AG09309 (cell line): ENCODE results near the gene DRC7.

ENCODE experiments used
- DNase-seq: peaks from one replicate; pipeline ENCODE4 v3.0.0-alpha.2; 2010; ENCODE audit warnings: low read depth
- H3K4me3 ChIP-seq: 2 replicates; pipeline ENCODE4 v1.5.1; 2011; ENCODE audit warnings: mild to moderate bottlenecking, low read depth, low read length, moderate library complexity; ENCODE audit not compliant: control insufficient read depth
- TF ChIP-seq, protein P1 (sequence below): IDR thresholded peaks from 2 replicates; pipeline ENCODE4 v1.5.1; 2011; ENCODE audit warnings: mild to moderate bottlenecking, low read depth, low read length, inconsistent platforms; ENCODE audit not compliant: insufficient read depth, control insufficient read depth; ENCODE audit errors: missing control alignments

The DRC7 gene

DNA sequence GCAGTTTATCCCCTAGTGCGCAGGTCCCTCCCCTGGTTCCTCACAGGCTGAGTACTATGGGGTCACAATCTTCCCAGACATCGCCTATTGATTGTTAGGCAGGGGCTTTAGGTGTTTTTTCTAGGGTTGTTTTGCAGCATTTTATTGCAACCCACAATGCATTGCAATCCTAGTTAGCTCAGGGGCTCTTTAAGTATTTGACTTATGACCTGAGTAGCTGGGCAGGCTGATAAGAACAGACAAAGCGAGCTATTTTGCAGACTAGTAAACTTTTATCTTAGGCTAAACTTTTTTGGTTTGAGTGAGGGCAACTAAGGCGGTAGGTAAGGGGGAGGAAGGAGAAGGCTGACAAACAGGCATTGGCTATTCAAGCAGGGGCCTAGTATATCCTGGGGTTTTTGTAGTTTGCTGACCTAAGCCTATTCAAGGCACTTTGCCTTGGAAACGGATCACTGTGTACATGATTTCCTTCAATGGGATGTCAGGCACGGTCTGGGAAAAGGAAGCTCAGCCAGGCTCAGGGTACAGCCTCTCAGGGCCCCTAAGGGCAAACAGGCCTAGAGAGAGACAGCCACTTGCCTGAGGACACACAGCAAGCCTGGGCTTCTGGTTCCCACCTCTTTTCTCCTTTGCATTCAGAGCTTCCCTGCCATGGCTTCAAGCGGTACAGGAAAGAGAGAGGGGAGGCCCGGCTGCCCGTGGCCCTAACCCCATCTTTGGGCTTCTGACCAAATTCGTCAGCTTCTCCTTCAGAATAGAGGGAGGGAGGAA, 6.4 kb downstream of the DRC7 start:
- no peak overlapping the region for H3K4me3 ChIP-seq
- TF ChIP-seq, protein P1, sequence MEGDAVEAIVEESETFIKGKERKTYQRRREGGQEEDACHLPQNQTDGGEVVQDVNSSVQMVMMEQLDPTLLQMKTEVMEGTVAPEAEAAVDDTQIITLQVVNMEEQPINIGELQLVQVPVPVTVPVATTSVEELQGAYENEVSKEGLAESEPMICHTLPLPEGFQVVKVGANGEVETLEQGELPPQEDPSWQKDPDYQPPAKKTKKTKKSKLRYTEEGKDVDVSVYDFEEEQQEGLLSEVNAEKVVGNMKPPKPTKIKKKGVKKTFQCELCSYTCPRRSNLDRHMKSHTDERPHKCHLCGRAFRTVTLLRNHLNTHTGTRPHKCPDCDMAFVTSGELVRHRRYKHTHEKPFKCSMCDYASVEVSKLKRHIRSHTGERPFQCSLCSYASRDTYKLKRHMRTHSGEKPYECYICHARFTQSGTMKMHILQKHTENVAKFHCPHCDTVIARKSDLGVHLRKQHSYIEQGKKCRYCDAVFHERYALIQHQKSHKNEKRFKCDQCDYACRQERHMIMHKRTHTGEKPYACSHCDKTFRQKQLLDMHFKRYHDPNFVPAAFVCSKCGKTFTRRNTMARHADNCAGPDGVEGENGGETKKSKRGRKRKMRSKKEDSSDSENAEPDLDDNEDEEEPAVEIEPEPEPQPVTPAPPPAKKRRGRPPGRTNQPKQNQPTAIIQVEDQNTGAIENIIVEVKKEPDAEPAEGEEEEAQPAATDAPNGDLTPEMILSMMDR, result no peak
- no peak for DNase-seq

DNA sequence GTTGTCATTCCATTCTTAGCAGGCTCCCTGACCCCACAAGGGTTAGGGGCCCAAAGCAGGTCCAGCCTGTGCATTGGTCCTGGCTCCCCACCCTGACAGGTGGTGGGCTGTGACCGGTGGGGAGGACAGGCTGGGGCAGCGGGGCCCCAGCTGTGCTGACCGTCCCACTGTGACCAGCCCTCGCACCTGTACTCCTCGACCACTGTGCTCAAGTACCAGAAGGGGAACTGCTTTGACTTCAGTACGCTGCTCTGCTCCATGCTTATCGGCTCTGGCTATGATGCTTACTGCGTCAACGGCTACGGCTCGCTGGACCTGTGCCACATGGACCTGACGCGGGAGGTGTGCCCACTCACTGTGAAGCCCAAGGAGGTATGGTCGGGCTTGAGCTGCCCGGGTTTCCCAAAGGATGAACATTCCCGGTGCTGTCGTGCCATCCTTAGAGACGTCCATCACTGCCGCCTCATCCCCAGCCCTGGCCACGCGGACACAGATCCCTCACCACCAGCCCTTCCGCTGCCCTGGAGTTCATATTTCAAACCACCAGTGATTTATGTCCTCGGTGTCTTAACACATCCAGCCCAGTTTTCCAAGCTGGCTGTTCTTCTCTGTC, 7.3 kb downstream of the DRC7 start:
- no peak overlapping the region for H3K4me3 ChIP-seq
- DNase-seq, result no peak
- TF ChIP-seq, protein P1, result no peak

DNA sequence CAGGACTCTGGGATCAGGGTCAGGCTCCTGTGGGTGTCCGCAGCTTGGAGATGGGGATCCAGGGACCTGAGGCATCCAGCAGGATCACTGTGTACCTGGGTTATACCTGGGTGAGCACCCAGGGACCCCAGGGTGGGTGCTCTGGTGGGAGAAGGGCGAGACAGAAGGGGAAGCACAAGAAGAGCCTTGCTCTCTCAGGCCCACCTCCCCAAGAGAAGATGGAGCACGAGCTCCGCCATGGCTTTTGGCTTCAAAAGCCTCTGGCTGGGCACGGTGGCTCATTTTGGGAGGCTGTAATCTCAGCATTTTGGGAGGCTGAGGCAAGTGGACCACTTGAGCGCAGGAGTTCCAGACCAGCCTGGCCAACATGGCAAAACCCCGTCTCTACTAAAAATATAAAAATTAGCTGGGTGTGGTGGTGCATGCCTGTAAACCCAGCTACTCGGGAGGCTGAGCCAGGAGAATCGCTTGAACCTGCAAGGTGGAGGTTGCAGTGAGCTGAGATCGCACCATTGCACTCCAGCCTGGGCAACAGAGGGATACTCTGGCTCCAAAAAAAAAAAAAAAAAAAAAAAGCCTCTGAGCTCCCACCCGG, 8.9 kb downstream of the DRC7 start:
- no peak overlapping the region for H3K4me3 ChIP-seq
- TF ChIP-seq, protein P1, result no peak
- DNase-seq, result no peak

DNA sequence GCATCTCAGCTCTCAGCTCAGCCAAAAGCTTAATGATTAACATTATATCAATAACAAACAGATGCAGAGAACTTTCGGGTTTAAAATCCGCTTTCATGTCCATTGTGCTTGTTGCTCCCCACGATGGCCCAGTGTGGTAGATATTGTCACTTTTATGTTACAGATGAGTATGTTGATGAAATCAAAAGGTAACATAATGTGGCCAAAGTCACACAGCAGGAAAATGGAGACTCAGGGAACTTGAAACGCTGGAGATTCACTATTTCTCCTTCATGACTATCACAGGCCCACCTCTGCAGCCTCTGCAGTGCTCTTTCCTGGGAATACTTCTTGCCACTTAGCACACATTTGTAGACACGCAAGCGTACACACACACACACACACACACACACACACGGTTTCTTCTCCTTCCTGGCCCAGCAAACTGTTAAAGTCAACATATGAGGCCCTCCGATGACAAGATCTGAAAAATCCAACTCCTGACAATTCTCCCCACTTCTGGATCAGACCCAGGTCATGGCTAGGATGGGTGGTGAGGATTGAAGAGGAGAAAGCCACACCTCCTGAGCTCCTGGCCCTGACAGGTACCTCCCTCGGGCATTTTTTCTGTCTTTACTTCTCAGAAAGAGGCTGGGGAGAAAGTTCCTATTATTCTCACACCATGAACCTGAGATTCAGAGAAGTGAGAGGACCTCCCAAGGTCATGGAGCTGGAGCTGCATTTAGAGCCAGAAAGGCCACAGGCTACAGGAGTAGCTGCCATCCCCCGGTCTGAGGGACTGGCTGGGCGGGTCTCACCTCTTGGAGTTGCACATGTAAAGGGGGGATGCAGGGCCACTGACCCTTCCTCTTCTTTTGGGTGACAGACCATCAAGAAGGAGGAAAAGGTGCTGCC, 9.7 kb downstream of the DRC7 start:
- no peak for DNase-seq
- no peak overlapping the region for H3K4me3 ChIP-seq
- TF ChIP-seq, protein P1, result no peak

DNA sequence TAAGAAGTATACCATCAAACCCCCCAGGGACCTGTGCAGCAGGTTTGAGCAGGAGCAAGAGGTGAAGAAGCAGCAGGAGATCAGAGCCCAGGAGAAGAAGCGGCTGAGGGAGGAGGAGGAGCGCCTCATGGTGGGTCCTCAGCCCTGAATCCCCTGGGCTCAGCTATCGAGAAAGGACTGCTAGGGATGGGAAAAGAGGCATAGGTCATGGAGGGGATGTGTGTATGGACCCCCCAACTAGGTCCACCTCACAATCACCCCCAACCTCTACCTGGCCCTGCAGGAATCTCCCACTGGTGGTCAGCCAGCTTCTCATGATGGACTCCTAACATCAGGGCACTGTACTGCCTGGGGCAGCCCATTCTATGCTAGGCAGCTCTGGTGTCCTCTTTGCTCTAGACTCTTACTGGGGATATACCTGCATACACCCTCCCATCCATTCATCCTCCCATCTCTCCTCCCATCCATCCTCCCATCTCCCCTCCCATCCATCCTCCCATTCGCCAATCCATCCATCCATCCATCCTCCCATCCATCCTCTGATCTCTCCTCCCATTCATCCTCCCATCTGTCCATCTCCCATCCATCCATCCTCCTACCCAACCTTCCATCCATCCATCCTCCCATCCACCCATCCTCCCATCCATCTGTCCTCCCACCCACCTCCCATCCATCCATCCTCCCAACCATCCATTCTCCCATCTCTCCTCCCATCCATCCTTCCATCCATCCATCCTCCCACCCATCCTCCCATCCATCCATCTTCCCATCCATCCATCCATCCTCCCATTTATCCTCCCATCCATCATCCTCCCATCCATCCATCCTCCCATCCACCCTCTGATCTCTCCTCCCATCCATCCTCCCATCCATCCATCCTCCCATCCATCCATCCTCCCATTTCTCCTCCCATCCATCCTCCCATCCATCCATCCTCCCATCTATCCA, 10.6 kb downstream of the DRC7 start:
- TF ChIP-seq, protein P1, result no peak

More for the DNA sequence above, 10.6 kb downstream of the DRC7 start:
- no peak for DNase-seq
- no peak overlapping the region for H3K4me3 ChIP-seq
